K562 (cell line): ENCODE data around the gene NUAK1.

Experiments
- CTCF ChIP-seq, 3 experiments: IDR thresholded peaks in 2 of 3; conservative IDR thresholded peaks in 1 of 3; 2 replicates each; pipeline ENCODE4 v1.5.1; 2011 to 2012; ENCODE audit warnings: low read length in 3 of 3, mild to moderate bottlenecking in 3 of 3, control low read depth in 2 of 3, improper control_type of control experiment in 1 of 3, inconsistent platforms in 1 of 3, low read depth in 1 of 3, mixed read lengths in 1 of 3, moderate library complexity in 1 of 3; ENCODE audit not compliant: insufficient read depth in 2 of 3
- E2F4 ChIP-seq: sonication (generic); formaldehyde crosslinking; IDR thresholded peaks from 2 replicates; pipeline ENCODE4 v1.8.0; 2022; ENCODE audit warnings: mild to moderate bottlenecking, low read depth, missing genetic modification reagents
- JUN ChIP-seq, 2 experiments: sonication (generic) in 1 of 2; formaldehyde crosslinking in 1 of 2; IDR thresholded peaks; 2 replicates each; pipeline versions ENCODE4 v1.6.1 to v1.8.0; 2012 to 2022; ENCODE audit warnings: borderline replicate concordance in 2 of 2, mild to moderate bottlenecking in 2 of 2, improper control_type of control experiment in 1 of 2, low read depth in 1 of 2, low read length in 1 of 2, missing genetic modification reagents in 1 of 2
- KDM4B ChIP-seq, 2 experiments: fragments of 450-650 bp in 1 of 2; sonication (generic) in 1 of 2; IDR thresholded peaks; 2 replicates each; pipeline ENCODE4 v1.6.1; 2016 to 2017; ENCODE audit warnings: borderline replicate concordance in 2 of 2, antibody characterized with exemption in 1 of 2, low read depth in 1 of 2, mild to moderate bottlenecking in 1 of 2
- MAFK ChIP-seq: IDR thresholded peaks from 2 replicates; pipeline ENCODE4 v1.6.1; 2011; ENCODE audit warnings: low read length, improper control_type of control experiment
- NCOA2 ChIP-seq, 2 experiments: fragments of 450-650 bp; IDR thresholded peaks; 2 replicates each; pipeline ENCODE4 v1.6.1; 2018; ENCODE audit warnings: mild to moderate bottlenecking in 2 of 2, moderate library complexity in 1 of 2; ENCODE audit not compliant: partially characterized antibody in 2 of 2
- PURB ChIP-seq: sonication (generic); formaldehyde crosslinking; IDR thresholded peaks from 2 replicates; pipeline ENCODE4 v1.9.0; 2021; ENCODE audit warnings: low read depth, mild to moderate bottlenecking, missing genetic modification reagents
- U2AF2 ChIP-seq: fragments of 200-400 bp; formaldehyde crosslinking; optimal IDR thresholded peaks from 2 replicates; pipeline ENCODE3; 2017; ENCODE audit warnings: low read depth, mild to moderate bottlenecking, low read length
- ZNF57 ChIP-seq: fragments of 450-650 bp; formaldehyde crosslinking; IDR thresholded peaks from 2 replicates; pipeline ENCODE4 v1.4.0; 2020; ENCODE audit warnings: mild to moderate bottlenecking, moderate library complexity

GRCh38 chr12:106188256-106188655, 49.5 kb upstream of the NUAK1 start:
- TF ChIP-seq ZNF57 (CRISPR knock-in tag) (no peak), CTCF (IDR thresholded peaks at IDR 0.05 in 2 of 3, conservative IDR thresholded peaks at IDR 0.05 in 1 of 3; ENCODE audit: insufficient read depth in 2 of 3, low read depth in 1 of 3, low read length in 3 of 3) (no peak), NCOA2 (IDR thresholded peaks at IDR 0.05; ENCODE audit: partially characterized antibody in 2 of 2) (no peak), KDM4B (IDR thresholded peaks at IDR 0.05; ENCODE audit: borderline replicate concordance in 2 of 2, low read depth in 1 of 2) (no peak), JUN (IDR thresholded peaks at IDR 0.05; ENCODE audit: borderline replicate concordance, low read depth, low read length) (no peak), JUN (CRISPR knock-in tag; IDR thresholded peaks at IDR 0.05; ENCODE audit: borderline replicate concordance) (no peak), U2AF2 (no peak), MAFK (no peak), E2F4 (no peak), PURB (CRISPR knock-in tag) (no peak)
